GM15510 (cell line): ENCODE data around the gene RASSF8.

Experiments used
- POLR2A ChIP-seq: IDR thresholded peaks from 3 replicates; pipeline ENCODE4 v1.6.1; 2011; ENCODE audit warnings: borderline replicate concordance; ENCODE audit not compliant: insufficient read length; ENCODE audit errors: extremely low read depth

Gene RASSF8

GRCh38 chr12:26054383-26054782 is 95.9 kb downstream of the RASSF8 start:
- no peak for TF ChIP-seq POLR2A

- no peak for TF ChIP-seq POLR2A
These were observed 96.6 kb downstream of the RASSF8 start for GRCh38 chr12:26055087-26055486.

- no peak for TF ChIP-seq POLR2A
These were observed 97.9 kb downstream of the RASSF8 start for GRCh38 chr12:26056335-26056734.

GRCh38 chr12:26058308-26058707 is 99.8 kb downstream of the RASSF8 start:
- no peak for TF ChIP-seq POLR2A

- TF ChIP-seq POLR2A = no peak
These were observed 100.3 kb downstream of the RASSF8 start for GRCh38 chr12:26058818-26059217.

GRCh38 chr12:26062006-26062405 is 103.5 kb downstream of the RASSF8 start:
- TF ChIP-seq POLR2A = no peak

GRCh38 chr12:26062566-26062965 is 104.1 kb downstream of the RASSF8 start:
- no peak for TF ChIP-seq POLR2A

GRCh38 chr12:26065451-26065850 is 107.0 kb downstream of the RASSF8 start:
- no peak for TF ChIP-seq POLR2A

GRCh38 chr12:26068503-26068902 is 110.0 kb downstream of the RASSF8 start:
- no peak for TF ChIP-seq POLR2A

- TF ChIP-seq POLR2A = no peak
These were observed 111.3 kb downstream of the RASSF8 start for GRCh38 chr12:26069796-26070195.

GRCh38 chr12:26077915-26078702 is 119.6 kb downstream of the RASSF8 start:
- TF ChIP-seq POLR2A = no peak

GRCh38 chr12:26080911-26081310 is 122.4 kb downstream of the RASSF8 start:
- no peak for TF ChIP-seq POLR2A

GRCh38 chr12:26086936-26087335 is 128.5 kb downstream of the RASSF8 start:
- no peak for TF ChIP-seq POLR2A

- TF ChIP-seq POLR2A = no peak
These were observed 130.5 kb downstream of the RASSF8 start for GRCh38 chr12:26088998-26089397.

- TF ChIP-seq POLR2A = no peak
These were observed 132.5 kb downstream of the RASSF8 start for GRCh38 chr12:26090836-26091510.

GRCh38 chr12:26091822-26092221 is 133.3 kb downstream of the RASSF8 start:
- no peak for TF ChIP-seq POLR2A
